Stimulated activated CD8-positive, alpha-beta memory T cell treated with anti-CD3 and anti-CD28 coated beads, Interleukin-15, amount 100 ng/mL, for 24 hours (primary cell): ENCODE measurements around the gene TTLL1.
"Not testable (repeated sequence)": the region's sequence is repeated elsewhere in the genome, so short reads cannot be mapped to it uniquely, and the experiment has no call there.

Experiments used
- DNase-seq: peaks from one replicate; pipeline ENCODE4 v3.0.0-alpha.2; 2020; ENCODE audit warnings: low read depth

TTLL1 gene

DNA sequence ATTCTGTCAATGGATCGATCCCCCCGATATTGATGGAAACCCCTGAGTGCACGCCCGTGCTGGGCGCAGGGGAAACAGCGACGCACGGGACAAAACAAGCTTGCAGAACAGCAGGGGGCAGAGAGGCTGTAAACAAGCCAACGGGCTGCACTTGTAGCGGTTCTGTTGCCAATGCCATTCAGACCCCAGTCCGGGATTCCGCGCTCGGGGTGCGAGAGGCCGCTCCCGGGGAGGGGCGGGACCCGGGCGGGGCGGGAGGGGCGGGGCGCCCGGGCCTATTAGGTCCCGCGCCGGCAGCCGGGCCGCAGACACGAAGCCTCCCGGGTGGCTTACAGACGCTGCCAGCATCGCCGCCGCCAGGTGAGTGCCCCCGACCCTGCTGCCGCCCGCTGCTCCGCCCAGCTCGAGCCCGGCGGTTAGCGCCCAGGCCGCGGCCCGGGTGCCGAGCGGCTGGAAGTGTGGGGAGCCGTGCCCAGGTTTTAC, 21.3 kb upstream of the TTLL1 start, which contains the start of gene BIK:
Gene BIK (plus strand): TSS at position 307 of the 483 bp plus-strand sequence. CDS start 13,273 bp downstream, outside the sequence.
- DNase-seq: no peak

DNA sequence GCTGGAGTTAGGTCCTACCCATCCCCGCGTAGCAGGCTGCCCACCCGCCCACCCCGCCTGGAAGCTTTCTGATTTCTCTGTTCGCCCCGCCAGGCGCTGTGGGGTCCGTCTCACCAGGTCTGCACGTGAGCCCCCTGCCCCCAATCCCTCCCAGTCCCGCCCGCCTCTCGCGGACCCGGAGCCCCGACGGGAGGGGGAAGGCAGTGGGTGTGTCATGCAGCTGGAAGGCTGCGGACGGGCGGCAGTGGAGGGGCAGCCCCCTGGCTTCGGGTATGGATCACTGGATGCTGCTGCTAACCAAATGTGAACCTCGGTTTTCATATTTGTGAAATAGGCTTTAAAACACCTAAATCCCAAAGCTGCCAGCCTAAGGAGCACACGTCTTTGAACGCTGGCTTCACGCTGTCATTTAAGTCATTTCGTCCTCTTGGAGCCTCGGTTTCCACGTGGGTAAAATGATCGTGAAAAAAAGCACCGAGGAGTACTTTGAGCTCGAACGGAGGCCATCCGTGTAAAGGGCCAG, 20.8 kb upstream of the TTLL1 start:
- no peak for DNase-seq

DNA sequence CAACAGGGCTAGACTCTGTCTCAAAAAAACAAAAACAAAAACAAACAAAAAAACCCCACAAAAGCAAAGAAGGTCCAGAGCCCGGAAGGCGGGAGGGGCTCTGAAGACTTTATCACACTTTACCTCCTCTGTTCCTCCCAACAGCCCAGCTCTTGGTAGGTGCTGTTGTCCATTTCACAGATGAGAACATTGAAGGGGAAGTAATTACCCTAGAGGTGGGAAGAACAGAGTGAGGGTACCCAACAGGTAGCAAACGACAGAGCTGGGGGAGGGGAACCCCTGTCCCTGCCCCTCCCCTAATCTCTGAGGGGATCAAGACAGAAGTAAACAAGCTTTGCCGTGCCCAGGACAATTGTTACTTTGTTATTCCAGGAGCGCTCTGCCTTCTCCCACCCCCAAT, 20.3 kb upstream of the TTLL1 start:
- no peak for DNase-seq

DNA sequence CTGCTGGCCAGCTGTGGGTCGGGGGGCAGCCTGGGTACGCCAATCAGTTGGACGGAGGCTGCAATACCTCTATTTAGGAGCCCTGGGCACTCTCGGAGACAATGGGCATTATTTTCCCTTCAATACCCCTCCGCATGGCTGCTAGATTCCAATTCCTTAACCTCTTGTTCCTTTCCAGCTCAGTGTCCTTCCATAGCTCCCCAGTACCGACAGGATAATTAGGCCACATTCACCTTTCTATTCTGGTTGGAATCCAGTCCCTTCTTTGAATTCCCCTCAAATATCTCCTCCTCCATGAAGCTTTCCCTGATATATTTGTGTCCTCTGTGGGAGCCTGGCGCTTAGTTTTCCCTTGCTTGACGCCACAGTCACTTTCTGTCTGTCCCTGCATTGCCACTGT, 17.1 kb upstream of the TTLL1 start:
- DNase-seq: no peak

DNA sequence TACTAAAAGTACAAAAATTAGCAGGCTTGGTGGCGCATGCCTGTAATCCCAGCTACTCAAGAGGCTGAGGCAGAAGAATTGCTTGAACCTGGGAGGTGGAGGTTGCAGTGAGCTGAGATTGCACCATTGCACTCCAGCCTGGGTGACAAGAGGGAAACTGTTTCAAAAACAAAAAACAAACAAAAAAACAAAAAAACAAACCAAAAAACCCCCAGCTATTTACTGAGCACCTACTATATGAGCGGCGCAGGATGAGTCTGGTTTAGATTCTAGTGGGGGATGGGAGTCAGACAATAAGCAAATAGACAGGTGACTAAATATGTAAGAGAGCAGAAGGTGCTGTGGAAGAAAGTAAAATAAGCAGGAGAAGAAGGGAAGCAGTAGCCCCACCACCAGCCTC, 15.8 kb upstream of the TTLL1 start:
- not testable (repeated sequence) for DNase-seq

GRCh38 chr22:43104056-43104625, 14.9 kb upstream of the TTLL1 start:
- DNase-seq: not testable (repeated sequence)

- no peak for DNase-seq
Measured at GRCh38 chr22:43101306-43101705, 12.1 kb upstream of the TTLL1 start.

DNA sequence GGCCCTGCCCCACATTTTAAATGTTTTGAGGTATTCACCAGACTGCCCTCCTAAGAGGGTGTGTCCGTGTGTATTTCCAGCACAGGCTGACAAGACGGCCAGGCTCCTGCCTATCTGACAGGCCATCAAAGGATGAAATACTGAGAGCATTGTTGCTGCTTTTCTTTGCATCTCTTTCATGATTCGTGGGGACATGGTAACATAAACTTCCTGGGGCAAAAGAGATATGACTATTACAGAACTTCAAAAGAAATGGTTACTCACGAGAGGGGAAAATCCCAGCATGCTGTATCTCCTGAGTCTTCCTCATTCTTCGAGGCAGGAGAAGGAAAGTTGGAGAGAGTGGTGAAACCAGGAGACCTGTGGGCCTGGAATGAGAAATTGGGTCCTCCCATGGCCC, 11.0 kb upstream of the TTLL1 start:
- no peak for DNase-seq

DNA sequence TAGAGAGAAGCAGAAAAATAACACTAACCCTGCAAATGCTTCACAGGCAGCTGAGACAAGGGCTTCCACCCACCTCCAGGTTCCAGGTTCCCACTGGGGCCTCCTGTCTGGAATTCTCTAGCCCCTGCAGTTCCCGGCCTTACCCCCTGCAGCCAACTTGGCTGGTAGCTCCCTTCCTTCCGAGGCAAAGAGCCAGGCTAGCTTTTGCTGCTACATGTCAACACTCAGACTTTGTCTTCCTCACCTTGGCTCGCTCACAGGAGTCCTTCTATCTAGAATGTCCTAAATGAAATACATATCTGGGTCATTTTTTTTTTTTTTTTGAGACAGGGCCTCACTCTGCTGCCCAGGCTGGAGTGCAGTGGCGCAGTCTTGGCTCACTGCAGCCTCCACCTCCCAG, 9.9 kb upstream of the TTLL1 start:
- no peak for DNase-seq

GRCh38 chr22:43098356-43098755, 9.2 kb upstream of the TTLL1 start:
- no peak for DNase-seq

DNA sequence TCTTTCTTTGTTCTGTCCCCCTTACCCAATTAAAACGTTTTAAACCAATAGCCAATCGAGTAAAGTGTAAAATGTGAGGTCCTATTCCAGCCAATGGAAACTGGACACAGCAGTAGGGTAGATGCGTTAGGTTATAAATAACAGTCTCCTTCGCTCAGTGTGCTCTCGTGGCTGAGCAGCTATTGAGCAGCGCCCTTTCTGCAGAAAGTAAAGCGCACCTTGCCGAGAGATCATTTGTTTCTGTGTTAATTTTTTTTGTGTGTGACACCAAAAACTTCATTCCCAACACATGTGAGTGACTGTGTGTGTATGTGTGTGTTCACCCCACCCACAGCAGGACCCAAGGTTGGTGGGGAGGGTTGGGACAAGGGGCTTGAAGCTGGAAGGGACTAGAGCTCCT, 7.2 kb upstream of the TTLL1 start:
- no peak for DNase-seq

- DNase-seq: no peak
Measured at GRCh38 chr22:43094551-43094950, 5.4 kb upstream of the TTLL1 start.

- DNase-seq: no peak
Measured at GRCh38 chr22:43094085-43094484, 4.9 kb upstream of the TTLL1 start.

DNA sequence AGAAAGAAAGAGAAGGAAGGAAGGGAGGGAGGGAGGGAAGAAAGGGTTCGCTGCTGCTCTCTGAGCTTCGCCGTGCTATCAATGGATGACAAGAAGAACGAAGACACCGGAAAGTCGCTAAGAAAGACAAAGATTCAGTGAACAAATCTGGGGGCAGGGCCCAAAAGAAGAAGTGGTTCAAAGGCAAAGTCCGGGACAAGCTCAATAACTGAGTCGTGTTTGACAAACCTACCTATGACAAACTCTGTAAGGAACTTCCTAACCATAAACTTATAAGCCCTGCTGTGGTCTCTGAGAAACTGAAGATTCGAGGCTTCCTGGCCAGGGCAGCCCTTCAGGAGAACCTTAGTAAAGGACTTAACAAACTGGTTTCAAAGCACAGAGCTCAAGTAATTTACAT, 2.9 kb upstream of the TTLL1 start:
- DNase-seq: no peak

GRCh38 chr22:43090130-43090789, 1.1 kb upstream of the TTLL1 start:
- DNase-seq: no peak

GRCh38 chr22:43088627-43088983, 586 bp downstream of the TTLL1 start:
- DNase-seq: no peak

GRCh38 chr22:43085658-43086606, 3.3 kb downstream of the TTLL1 start:
- DNase-seq: no peak

DNA sequence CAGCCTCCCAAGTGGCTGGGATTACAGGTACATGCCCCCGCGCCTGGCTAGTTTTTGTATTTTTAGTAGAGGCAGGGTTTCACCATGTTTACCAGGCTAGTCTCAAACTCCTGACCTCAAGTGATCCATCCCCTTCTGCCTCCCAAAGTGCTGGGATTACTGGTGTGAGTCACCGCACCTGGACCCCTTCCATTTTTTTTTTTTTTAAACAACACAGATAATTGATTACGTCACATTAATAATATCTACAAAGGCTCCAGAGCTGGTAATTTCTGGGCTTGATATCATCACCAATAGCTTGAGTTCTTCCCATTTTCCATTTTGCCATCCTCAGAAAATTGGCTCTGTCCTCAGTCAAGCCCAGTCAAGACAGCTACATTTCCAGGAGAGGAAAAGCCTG, 7.2 kb downstream of the TTLL1 start:
- DNase-seq: no peak

GRCh38 chr22:43080616-43081015, 8.6 kb downstream of the TTLL1 start:
- no peak for DNase-seq

- DNase-seq: no peak
Measured at GRCh38 chr22:43079742-43080141, 9.4 kb downstream of the TTLL1 start.

GRCh38 chr22:43078522-43078921, 10.7 kb downstream of the TTLL1 start:
- DNase-seq: no peak

- DNase-seq: no peak
Measured at GRCh38 chr22:43077121-43077877, 11.9 kb downstream of the TTLL1 start.
